HL-60 (cell line): ENCODE results near the gene NGF.

Experiments
- CTCF ChIP-seq: IDR thresholded peaks from one replicate; pipeline ENCODE4 v1.5.1; 2011; ENCODE audit warnings: low read length, control low read depth, inconsistent platforms; ENCODE audit not compliant: insufficient read depth
- GABPA ChIP-seq: IDR thresholded peaks from 2 replicates; pipeline ENCODE4 v1.6.1; 2012; ENCODE audit warnings: low read depth
- POLR2AphosphoS5 ChIP-seq: IDR thresholded peaks from 2 replicates; pipeline ENCODE4 v1.6.1; 2012; ENCODE audit warnings: low read depth
- REST ChIP-seq: IDR thresholded peaks from 2 replicates; pipeline ENCODE4 v1.6.1; 2012; ENCODE audit warnings: low read depth; ENCODE audit not compliant: insufficient replicate concordance
- SPI1 ChIP-seq: IDR thresholded peaks from 2 replicates; pipeline ENCODE4 v1.6.1; 2012; ENCODE audit warnings: low read depth, mild to moderate bottlenecking, borderline replicate concordance

GRCh38 chr1:115277276-115277675, 60.8 kb downstream of the NGF start:
- no peak for TF ChIP-seq CTCF
- TF ChIP-seq REST = no peak
- no peak for TF ChIP-seq POLR2AphosphoS5
- TF ChIP-seq GABPA = no peak
- no peak for TF ChIP-seq SPI1
